Stimulated activated CD8-positive, alpha-beta memory T cell treated with anti-CD3 and anti-CD28 coated beads, Interleukin-7, amount 100 ng/mL, for 4 hours (primary cell): ENCODE data around the gene SDR39U1.

Source experiments
- DNase-seq, 2 donors: peaks; one replicate each; pipeline ENCODE4 v3.0.0-alpha.2; 2020; ENCODE audit warnings: low read depth in 2 of 2

The SDR39U1 gene

DNA sequence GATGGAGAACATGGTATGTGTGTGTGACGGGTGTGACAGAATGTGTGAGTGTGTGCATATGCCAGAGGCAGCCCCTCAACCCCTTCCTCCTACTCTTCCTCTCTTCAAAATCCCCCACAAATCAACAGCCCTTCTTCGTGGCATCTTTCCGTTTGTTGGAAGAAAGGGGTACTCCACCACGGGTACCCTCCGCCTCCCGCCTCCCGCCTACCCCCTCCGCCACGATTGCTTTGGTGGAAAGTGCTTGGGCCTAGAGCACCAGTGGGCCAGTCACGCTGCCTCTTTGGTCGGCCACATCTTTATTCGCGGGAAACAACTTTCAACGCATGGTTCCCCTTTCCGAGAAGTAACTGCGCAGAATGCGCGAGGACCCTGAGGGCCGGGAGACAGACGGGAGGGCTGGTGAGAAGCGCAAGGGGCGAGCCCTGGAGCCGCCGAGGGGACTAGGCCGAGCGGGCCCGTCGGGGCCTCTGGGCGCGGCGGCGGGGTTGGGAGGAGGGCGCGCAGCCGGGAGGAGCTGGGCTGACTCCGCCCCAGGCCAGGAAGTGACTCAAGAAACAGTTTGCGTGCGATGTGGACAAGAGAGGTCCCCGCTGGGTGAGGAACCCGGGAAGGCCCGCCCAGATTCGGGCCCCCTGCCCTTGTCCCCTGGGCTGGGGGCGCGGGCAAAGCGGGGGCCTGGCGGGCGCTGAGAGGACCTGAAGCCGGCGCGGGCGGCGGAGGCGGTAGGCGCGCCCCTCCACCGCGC is 13.0 kb downstream of the SDR39U1 start, which contains the start of the genes CBLN3 and KHNYN:
Gene CBLN3 (minus strand): TSS at position 274 of the 748 bp plus-strand sequence. CDS start 614 bp downstream, outside the sequence.
Gene KHNYN (plus strand): TSS at position 560 of the 748 bp plus-strand sequence. CDS start 777 bp downstream, outside the sequence.
- peak; percentile 74 to 83 for DNase-seq

- no peak for DNase-seq
These were observed 13.8 kb downstream of the SDR39U1 start for GRCh38 chr14:24428628-24429394.

- no peak for DNase-seq
These were observed 14.8 kb downstream of the SDR39U1 start for GRCh38 chr14:24427537-24428508.

DNA sequence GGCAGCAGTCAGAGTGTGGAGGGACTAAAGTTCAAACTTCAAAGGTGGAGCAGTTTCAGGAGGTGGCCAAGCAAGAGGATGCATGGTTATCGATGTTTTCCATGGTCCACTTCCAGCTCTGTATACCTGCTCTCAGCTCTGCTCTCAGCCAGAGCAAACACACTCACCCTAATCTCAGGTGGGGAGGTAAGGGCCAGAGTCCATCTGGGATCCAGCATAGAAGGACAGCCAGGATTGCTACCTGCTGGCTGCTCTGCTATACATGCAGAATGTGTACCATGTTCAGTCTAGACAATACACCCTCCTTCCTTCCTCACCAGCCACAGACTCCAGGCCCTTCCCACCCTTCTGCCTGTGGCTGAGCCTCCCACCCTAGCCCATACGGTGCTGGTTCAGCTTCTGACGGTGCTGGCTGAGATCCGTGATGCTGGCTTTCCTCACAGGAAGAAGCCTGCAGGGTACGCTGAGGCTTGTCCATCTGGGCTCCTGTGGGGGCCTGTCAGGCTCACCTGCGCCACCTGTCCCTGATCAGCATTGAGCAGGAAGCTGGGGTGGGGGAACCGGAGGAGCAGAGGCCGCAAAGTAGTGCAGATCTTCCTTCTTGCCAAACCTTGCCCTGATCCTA is 15.6 kb downstream of the SDR39U1 start:
- no peak for DNase-seq

DNA sequence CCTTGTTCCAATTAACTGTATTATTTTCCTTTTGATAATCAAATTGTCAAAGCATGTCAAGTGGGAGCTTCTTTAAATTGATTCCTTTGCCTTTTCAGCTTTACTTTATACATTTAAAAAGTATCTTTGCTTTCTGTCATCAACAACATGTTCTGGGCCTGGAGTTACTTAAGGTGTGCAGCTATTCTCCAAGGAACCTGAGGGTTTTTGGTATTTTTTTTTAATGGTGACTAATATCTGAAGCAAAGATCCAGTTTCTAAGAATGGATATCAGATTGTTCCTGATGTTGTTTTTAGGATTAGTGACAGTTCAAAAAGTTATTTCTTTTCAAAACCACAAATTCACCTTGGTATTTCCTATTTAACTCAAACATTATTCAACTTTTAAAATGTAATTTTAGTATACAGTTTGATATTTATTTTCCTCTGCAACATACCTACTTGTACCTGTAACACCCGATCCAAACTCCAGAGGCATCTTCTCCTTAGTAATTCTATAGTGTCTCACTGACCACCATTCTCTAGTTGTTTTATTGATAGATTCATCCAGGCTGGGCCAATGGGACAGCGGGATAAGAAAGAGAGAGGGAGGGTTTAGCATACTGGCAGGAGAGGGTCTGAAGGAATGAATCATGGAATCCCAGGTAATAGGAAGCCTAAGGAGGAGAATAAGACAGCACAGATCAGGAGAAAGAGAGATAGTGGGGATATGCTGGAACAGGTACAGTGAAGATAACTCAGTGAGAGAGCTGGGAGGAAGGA is 16.2 kb downstream of the SDR39U1 start:
- DNase-seq, result no peak

DNA sequence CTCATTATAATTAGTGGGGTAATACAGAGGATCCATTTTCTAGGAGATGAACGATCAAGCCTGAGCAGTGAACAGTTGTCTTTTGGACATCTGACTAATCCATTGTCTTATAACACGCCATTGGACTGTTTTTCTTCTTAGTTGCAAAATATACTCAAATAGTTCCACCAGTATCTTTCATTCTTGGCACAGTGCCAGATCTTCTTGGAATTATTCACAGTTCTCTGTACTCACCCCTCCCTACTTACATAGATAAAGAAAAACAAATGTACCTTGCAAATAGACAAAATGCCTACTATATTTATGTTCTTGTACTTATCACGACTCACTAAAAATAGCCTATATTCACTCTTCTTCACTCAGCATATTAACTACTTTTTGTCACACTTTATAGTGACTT is 16.9 kb downstream of the SDR39U1 start:
- no peak for DNase-seq

DNA sequence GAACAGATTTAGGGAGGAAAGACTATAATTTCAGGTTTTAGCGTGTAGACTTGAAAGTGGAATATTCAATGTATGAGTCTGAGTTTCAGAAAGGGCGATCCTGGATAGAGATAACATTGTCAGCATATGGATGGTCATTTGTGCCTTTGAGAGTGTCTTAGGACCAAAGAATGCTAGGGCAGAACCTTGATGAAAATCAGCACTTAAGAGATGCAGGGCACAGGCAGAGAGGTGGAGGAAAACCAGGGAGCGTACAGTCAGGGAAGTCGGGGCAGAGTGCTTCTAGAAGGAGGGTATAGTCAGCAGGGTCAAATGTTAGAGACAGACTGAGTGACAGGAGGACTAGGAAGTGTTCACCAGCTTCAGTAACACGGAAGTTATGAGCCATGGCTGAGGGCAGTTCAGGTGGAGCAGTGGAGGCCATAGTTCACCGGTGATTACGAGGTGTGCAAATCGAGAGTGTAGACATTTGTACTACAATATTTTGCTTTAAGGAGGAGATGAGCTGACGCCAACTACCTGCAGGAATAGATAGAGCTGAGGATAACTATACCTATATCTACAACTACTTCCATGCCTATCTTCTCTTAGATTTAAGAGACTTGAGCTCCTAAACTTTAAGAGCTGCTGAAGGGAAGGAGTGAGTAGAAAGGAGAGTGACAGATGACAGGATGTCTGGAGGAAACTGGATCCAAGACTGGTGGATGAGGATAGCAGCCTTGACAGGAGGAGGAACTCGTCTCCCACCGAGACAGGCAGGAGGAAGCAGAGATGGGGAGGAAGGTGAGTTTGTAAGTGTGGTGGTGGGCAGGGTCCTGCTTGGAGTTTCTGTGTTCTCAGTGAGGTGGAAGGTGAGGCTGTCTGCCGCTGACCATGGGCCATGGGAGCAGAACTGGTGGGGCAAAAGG is 19.6 kb downstream of the SDR39U1 start:
- DNase-seq, result no peak

- DNase-seq, result no peak
These were observed 20.3 kb downstream of the SDR39U1 start for GRCh38 chr14:24422261-24422660.

GRCh38 chr14:24418492-24418873 is 24.1 kb downstream of the SDR39U1 start:
- DNase-seq, result no peak

GRCh38 chr14:24417832-24418491 is 24.6 kb downstream of the SDR39U1 start:
- no peak for DNase-seq

DNA sequence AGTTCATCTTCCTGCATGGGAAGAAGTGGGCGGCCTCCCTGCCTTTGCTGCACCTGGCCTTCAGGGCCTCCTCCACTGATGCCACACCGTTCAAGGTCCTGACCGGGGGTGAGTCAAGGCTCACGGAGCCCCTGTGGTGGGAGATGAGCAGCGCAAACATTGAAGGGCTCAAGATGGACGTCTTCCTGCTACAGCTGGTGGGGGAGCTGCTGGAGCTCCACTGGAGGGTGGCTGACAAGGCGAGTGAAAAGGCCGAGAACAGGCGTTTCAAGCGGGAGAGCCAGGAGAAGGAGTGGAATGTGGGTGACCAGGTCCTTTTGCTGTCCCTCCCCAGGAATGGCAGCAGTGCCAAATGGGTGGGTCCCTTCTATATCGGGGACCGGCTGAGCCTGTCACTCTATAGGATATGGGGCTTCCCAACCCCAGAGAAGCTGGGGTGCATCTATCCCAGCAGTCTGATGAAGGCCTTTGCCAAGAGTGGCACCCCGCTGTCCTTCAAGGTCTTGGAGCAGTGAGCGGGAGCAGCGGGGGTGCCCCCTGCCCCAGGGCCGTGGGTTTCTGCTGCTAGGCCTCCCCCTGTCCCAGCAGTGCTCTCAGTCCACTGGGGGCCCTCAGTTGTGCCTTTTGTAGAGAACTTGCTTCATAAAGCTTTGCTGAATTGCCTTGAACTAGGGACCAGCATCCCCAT is 25.5 kb downstream of the SDR39U1 start:
- DNase-seq, result no peak

GRCh38 chr14:24416254-24416931 is 26.2 kb downstream of the SDR39U1 start:
- no peak for DNase-seq

DNA sequence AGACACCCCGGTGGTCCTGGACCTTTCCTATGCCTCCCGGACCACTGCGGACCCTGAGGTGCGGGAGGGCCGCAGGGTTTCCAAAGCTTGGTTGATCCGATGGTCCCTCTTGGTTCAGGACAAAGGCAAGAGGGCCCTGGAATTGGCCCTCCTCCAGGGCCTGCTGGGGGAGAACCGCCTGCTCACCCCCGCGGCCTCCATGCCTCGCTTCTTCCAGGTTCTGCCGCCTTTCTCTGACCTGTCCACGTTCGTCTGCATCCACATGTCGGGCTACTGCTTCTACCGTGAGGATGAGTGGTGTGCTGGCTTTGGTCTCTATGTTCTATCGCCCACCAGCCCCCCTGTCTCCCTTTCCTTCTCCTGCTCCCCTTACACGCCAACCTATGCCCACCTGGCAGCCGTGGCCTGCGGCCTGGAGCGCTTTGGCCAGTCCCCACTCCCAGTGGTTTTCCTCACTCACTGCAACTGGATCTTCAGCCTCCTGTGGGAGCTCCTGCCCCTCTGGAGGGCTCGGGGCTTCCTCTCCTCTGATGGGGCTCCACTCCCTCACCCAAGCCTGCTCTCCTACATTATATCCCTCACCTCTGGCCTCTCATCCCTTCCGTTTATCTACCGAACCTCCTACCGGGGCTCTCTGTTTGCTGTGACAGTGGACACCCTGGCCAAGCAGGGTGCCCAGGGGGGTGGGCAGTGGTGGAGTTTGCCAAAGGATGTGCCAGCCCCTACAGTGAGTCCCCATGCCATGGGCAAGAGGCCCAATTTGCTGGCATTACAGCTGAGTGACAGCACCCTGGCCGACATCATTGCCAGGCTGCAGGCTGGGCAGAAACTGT is 26.9 kb downstream of the SDR39U1 start:
- DNase-seq, result no peak

GRCh38 chr14:24414732-24415420 is 27.7 kb downstream of the SDR39U1 start:
- DNase-seq, result no peak

- DNase-seq, result no peak
These were observed 28.5 kb downstream of the SDR39U1 start for GRCh38 chr14:24414077-24414476.
